BE2C (cell line): ENCODE results near the gene HARBI1.

Experiments used
- DNase-seq: peaks from one replicate; pipeline ENCODE4 v3.0.0-alpha.2; 2020
- H3K27me3 ChIP-seq: fragments of 250-450 bp; sonication (Bioruptor Pico); 2 replicates; pipeline ENCODE4 v1.5.1; 2020; ENCODE audit warnings: mild to moderate bottlenecking
- H3K36me3 ChIP-seq: fragments of 250-450 bp; sonication (Bioruptor Pico); 2 replicates; pipeline ENCODE4 v1.5.1; 2020; ENCODE audit warnings: mild to moderate bottlenecking
- H3K4me1 ChIP-seq: fragments of 250-450 bp; sonication (Bioruptor Pico); 2 replicates; pipeline ENCODE4 v1.5.1; 2020
- H3K4me3 ChIP-seq: 2 replicates; pipeline ENCODE4 v1.5.1; 2011; ENCODE audit warnings: low read depth, low read length
- H3K9me3 ChIP-seq: fragments of 250-450 bp; sonication (Bioruptor Pico); 2 replicates; pipeline ENCODE4 v1.5.1; 2020
- CTCF ChIP-seq: IDR thresholded peaks from 2 replicates; pipeline ENCODE4 v1.5.1; 2012; ENCODE audit warnings: mild to moderate bottlenecking, low read depth, low read length

HARBI1 gene

DNA sequence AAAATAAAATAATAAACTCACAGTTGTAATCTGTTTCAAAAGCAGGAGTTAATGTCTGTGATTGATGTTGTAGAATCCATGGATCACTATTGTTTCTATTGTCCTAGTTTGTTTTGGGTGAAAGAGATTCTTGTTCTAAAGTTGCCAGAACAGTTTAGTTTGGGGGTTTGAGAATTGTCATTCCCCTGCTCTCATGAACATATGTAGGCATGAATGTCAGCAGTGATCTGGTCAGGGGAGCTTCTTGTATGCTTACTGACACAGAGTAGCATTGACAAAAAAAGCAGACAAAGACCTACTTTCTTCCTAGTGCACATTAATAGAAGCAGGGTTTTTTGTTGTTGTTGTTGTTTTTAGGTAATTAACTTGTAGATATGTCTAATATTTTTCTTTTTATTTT is 44.8 kb upstream of the HARBI1 start:
- H3K9me3 ChIP-seq = no peaks in the 10 kb centered on the region
- H3K4me3 ChIP-seq = no peak overlapping the region
- TF ChIP-seq CTCF = no peak
- no peaks in the 10 kb centered on the region for H3K27me3 ChIP-seq
- DNase-seq = no peak
- H3K36me3 ChIP-seq = no peaks in the 10 kb centered on the region
- H3K4me1 ChIP-seq = no peaks in the 10 kb centered on the region

- no peak for DNase-seq
- Histone ChIP-seq H3K36me3 (no peaks in the 10 kb centered on the region), H3K4me1 (no peaks in the 10 kb centered on the region), H3K4me3 (no peak overlapping the region), H3K9me3 (no peaks in the 10 kb centered on the region), H3K27me3 (no peaks in the 10 kb centered on the region)
- no peak for TF ChIP-seq CTCF
These were observed 42.9 kb upstream of the HARBI1 start for GRCh38 chr11:46659908-46660307.

- no peaks in the 10 kb centered on the region for H3K36me3 ChIP-seq
These were observed 41.2 kb upstream of the HARBI1 start for GRCh38 chr11:46658259-46658658.

GRCh38 chr11:46657186-46657585 is 40.2 kb upstream of the HARBI1 start:
- no peak for DNase-seq
- Histone ChIP-seq H3K36me3 (no peaks in the 10 kb centered on the region), H3K4me1 (no peaks in the 10 kb centered on the region), H3K9me3 (no peaks in the 10 kb centered on the region), H3K27me3 (no peaks in the 10 kb centered on the region), H3K4me3 (no peak overlapping the region)
- no peak for TF ChIP-seq CTCF

More at GRCh38 chr11:46658259-46658658, 41.2 kb upstream of the HARBI1 start:
- H3K4me3 ChIP-seq = no peak overlapping the region
- H3K9me3 ChIP-seq = no peaks in the 10 kb centered on the region
- no peaks in the 10 kb centered on the region for H3K4me1 ChIP-seq
- TF ChIP-seq CTCF = no peak
- no peaks in the 10 kb centered on the region for H3K27me3 ChIP-seq
- no peak for DNase-seq

GRCh38 chr11:46655631-46656030 is 38.6 kb upstream of the HARBI1 start:
- H3K36me3 ChIP-seq = no peaks in the 10 kb centered on the region
- no peaks in the 10 kb centered on the region for H3K9me3 ChIP-seq
- H3K27me3 ChIP-seq = no peaks in the 10 kb centered on the region
- no peak for DNase-seq
- H3K4me1 ChIP-seq = no peaks in the 10 kb centered on the region
- no peak overlapping the region for H3K4me3 ChIP-seq
- no peak for TF ChIP-seq CTCF

DNA sequence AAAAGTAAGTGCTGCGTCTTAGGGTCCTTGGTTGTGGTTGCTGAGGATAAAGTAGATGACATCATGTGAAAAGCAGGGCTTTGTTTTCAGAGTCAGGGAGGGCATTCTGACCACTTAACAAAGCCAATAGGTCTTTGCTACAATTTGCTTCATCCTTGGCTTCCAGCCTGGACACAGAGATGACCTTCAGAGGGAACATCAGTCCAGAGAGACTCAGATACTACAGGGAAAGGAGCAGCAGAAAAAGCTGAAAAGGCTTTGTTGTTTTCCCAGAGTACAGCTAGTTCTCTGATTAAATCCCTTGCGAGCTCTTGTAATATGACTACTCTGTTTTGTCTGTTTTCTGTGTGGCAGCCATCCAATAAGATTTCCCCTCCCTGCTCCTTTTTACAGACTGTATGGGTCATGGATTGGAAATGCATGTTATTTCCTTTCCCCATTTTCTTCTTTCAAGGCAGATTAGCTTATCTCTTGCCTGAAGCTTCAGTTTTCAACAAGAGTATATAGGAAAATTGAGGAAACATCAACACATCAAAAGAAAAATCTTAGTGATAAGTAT is 32.2 kb upstream of the HARBI1 start:
- Histone ChIP-seq H3K36me3 (no peaks in the 10 kb centered on the region; the same call in 1 of the 2 replicates), H3K27me3 (no peaks in the 10 kb centered on the region), H3K4me3 (no peak overlapping the region), H3K4me1 (no peaks in the 10 kb centered on the region), H3K9me3 (no peaks in the 10 kb centered on the region)
- DNase-seq = no peak
- no peak for TF ChIP-seq CTCF
